HepG2 (cell line): ENCODE data around the gene KANSL3. TPM values are rescaled to one million over a fixed set of nuclear protein-coding genes. Genes with fewer than 3 reads are reported as not detected.

ENCODE experiments used
- ARNTL ChIP-seq: sonication (generic); formaldehyde crosslinking; IDR thresholded peaks from 2 replicates; pipeline ENCODE4 v1.4.0; 2020; ENCODE audit warnings: mild to moderate bottlenecking, missing genetic modification reagents
- BCL6 ChIP-seq: IDR thresholded peaks from 2 replicates; pipeline ENCODE4 v1.6.1; 2016; ENCODE audit warnings: missing genetic modification reagents, missing compliant biosample characterization
- CHD2 ChIP-seq: IDR thresholded peaks from 2 replicates; pipeline ENCODE4 v1.6.1; 2011; ENCODE audit warnings: low read depth, low read length, improper control_type of control experiment
- EED ChIP-seq: sonication (generic); formaldehyde crosslinking; IDR thresholded peaks from 2 replicates; pipeline ENCODE4 v1.5.0; 2020; ENCODE audit warnings: mild to moderate bottlenecking, missing genetic modification reagents
- EHMT2 ChIP-seq: fragments of 200-600 bp; sonication (generic); IDR thresholded peaks from 2 replicates; pipeline ENCODE4 v1.7.0; 2017; ENCODE audit warnings: antibody characterized with exemption, low read depth, low read length, borderline replicate concordance
- HES4 ChIP-seq: sonication (generic); formaldehyde crosslinking; IDR thresholded peaks from 2 replicates; pipeline ENCODE4 v1.9.0; 2021; ENCODE audit warnings: mild to moderate bottlenecking, missing genetic modification reagents, borderline replicate concordance
- MED8 ChIP-seq: sonication (generic); formaldehyde crosslinking; IDR thresholded peaks from 2 replicates; pipeline ENCODE4 v1.8.1; 2023; ENCODE audit warnings: mild to moderate bottlenecking, missing genetic modification reagents; ENCODE audit not compliant: insufficient replicate concordance
- RBM22 ChIP-seq: fragments of 200-400 bp; formaldehyde crosslinking; optimal IDR thresholded peaks from 2 replicates; pipeline ENCODE3; 2017; ENCODE audit warnings: mild to moderate bottlenecking, low read length, moderate library complexity
- SOX13 ChIP-seq, 3 experiments: fragments of 450-650 bp in 1 of 3; sonication (generic) in 1 of 3; formaldehyde crosslinking in 1 of 3; IDR thresholded peaks in 2 of 3; conservative IDR thresholded peaks in 1 of 3; 2 replicates each; pipeline versions ENCODE4 v1.5.0 to v1.6.1; 2016 to 2020; ENCODE audit warnings: antibody characterized with exemption in 1 of 3, mild to moderate bottlenecking in 1 of 3, missing compliant biosample characterization in 1 of 3, missing genetic modification reagents in 1 of 3, moderate library complexity in 1 of 3
- SP5 ChIP-seq: IDR thresholded peaks from 2 replicates; pipeline ENCODE4 v1.6.1; 2016; ENCODE audit warnings: low read depth, borderline replicate concordance
- ZNF205 ChIP-seq: IDR thresholded peaks from 2 replicates; pipeline ENCODE4 v1.6.1; 2018; ENCODE audit warnings: missing biosample characterization, missing genetic modification reagents
- ZNF264 ChIP-seq: sonication (generic); formaldehyde crosslinking; IDR thresholded peaks from 2 replicates; pipeline ENCODE4 v1.4.0; 2020; ENCODE audit warnings: missing genetic modification reagents
- ZNF333 ChIP-seq: sonication (generic); formaldehyde crosslinking; IDR thresholded peaks from 2 replicates; pipeline ENCODE4 v1.4.0; 2020; ENCODE audit warnings: mild to moderate bottlenecking, missing genetic modification reagents, borderline replicate concordance
- ZNF343 ChIP-seq: sonication (generic); formaldehyde crosslinking; IDR thresholded peaks from 2 replicates; pipeline ENCODE4 v1.4.0; 2020; ENCODE audit warnings: mild to moderate bottlenecking, missing genetic modification reagents
- ZNF382 ChIP-seq: sonication (generic); formaldehyde crosslinking; IDR thresholded peaks from 2 replicates; pipeline ENCODE4 v1.5.0; 2020; ENCODE audit warnings: missing genetic modification reagents, mild to moderate bottlenecking, borderline replicate concordance
- ZNF619 ChIP-seq: sonication (generic); formaldehyde crosslinking; IDR thresholded peaks from 2 replicates; pipeline ENCODE4 v1.4.0; 2020; ENCODE audit warnings: mild to moderate bottlenecking, missing genetic modification reagents
- ZNF746 ChIP-seq: sonication (generic); formaldehyde crosslinking; IDR thresholded peaks from 2 replicates; pipeline ENCODE4 v1.8.0; 2022; ENCODE audit warnings: mild to moderate bottlenecking, missing genetic modification reagents
- ZNF878 ChIP-seq: sonication (generic); formaldehyde crosslinking; IDR thresholded peaks from 2 replicates; pipeline ENCODE4 v1.8.1; 2023; ENCODE audit warnings: mild to moderate bottlenecking, missing genetic modification reagents, moderate library complexity
- ZSCAN21 ChIP-seq: sonication (generic); formaldehyde crosslinking; IDR thresholded peaks from 2 replicates; pipeline ENCODE4 v1.8.0; 2022; ENCODE audit warnings: mild to moderate bottlenecking, missing genetic modification reagents, moderate library complexity, borderline replicate concordance
- polyA plus RNA-seq, 8 experiments: library from polyadenylated mRNA; depleted of rRNA in 3 of 8; stranded (reverse) in 7 of 8; unstranded in 1 of 8; fragments of >200 nt; fragmentation: Illumina TruSeq in 4 of 8; extraction: Trizol in 4 of 8; gene quantifications; 2 replicates each; pipeline versions ENCODE4 v1.2.1 to v1.2.3, GENCODE V29; 2011 to 2016; ENCODE audit warnings: low read depth in 4 of 8, missing spikeins in 1 of 8, mixed read lengths in 1 of 8; ENCODE audit not compliant: insufficient read depth in 1 of 8
- total RNA-seq, 5 experiments: library from RNA; depleted of rRNA; stranded (reverse); fragments of >200 nt; fragmentation: Illumina TruSeq; extraction: Trizol; gene quantifications; 2 replicates each; pipeline ENCODE4 v1.2.3, GENCODE V29; 2016; ENCODE audit warnings: low read depth in 1 of 5
- TF ChIP-seq, protein P1 (sequence below): sonication (generic); formaldehyde crosslinking; IDR thresholded peaks from 2 replicates; pipeline ENCODE4 v1.4.0; 2020; ENCODE audit warnings: missing genetic modification reagents
- TF ChIP-seq, protein P2 (sequence below): sonication (generic); formaldehyde crosslinking; conservative IDR thresholded peaks from 2 replicates; pipeline ENCODE4 v1.4.0; 2020; ENCODE audit warnings: missing genetic modification reagents

Gene KANSL3
- total and polyA plus RNA-seq, 2 of the 13 experiments (the other 11 are each of a cell fraction or from before 2014, with no cell fraction given) = 20.8 to 37.3 TPM

GRCh38 chr2:96556441-96557330 is 81.4 kb downstream of the KANSL3 start (continued):
- TF ChIP-seq SOX13 (IDR thresholded peaks at IDR 0.05) (no peak; the same call in 1 of the 2 replicates), SOX13 (CRISPR knock-in tag; conservative IDR thresholded peaks at IDR 0.05 in 1 of 2, IDR thresholded peaks at IDR 0.05 in 1 of 2) (peak in 1 of 2 experiments; percentile 71; a peak in 2 of 4 replicates), ZNF619 (CRISPR knock-in tag) (peak; percentile 74; the same call in 1 of the 2 replicates), ZNF343 (CRISPR knock-in tag) (0 out of 2 replicates have a peak, but pooled peaks have one; percentile 13), ZNF205 (CRISPR knock-in tag) (peak; percentile 44; the same call in 1 of the 2 replicates), EED (CRISPR knock-in tag) (no peak), BCL6 (peak; percentile 81), ZNF878 (CRISPR knock-in tag) (peak; percentile 86; the same call in 1 of the 2 replicates), ZNF746 (CRISPR knock-in tag) (peak; percentile 73; the same call in 1 of the 2 replicates), CHD2 (peak; percentile 66; the same call in 1 of the 2 replicates), HES4 (CRISPR knock-in tag) (no peak), ZSCAN21 (CRISPR knock-in tag) (peak; percentile 22; the same call in 1 of the 2 replicates), MED8 (CRISPR knock-in tag) (no peak), SP5 (CRISPR knock-in tag) (peak; percentile 65), RBM22 (peak; percentile 50), EHMT2 (peak; percentile 54; the same call in 1 of the 2 replicates), ZNF264 (CRISPR knock-in tag) (peak; percentile 82; the same call in 1 of the 2 replicates), ZNF382 (CRISPR knock-in tag) (no peak), ARNTL (CRISPR knock-in tag) (0 out of 2 replicates have a peak, but pooled peaks have one; percentile 64), ZNF333 (0 out of 2 replicates have a peak, but pooled peaks have one; percentile 79)
- TF ChIP-seq, protein P1, sequence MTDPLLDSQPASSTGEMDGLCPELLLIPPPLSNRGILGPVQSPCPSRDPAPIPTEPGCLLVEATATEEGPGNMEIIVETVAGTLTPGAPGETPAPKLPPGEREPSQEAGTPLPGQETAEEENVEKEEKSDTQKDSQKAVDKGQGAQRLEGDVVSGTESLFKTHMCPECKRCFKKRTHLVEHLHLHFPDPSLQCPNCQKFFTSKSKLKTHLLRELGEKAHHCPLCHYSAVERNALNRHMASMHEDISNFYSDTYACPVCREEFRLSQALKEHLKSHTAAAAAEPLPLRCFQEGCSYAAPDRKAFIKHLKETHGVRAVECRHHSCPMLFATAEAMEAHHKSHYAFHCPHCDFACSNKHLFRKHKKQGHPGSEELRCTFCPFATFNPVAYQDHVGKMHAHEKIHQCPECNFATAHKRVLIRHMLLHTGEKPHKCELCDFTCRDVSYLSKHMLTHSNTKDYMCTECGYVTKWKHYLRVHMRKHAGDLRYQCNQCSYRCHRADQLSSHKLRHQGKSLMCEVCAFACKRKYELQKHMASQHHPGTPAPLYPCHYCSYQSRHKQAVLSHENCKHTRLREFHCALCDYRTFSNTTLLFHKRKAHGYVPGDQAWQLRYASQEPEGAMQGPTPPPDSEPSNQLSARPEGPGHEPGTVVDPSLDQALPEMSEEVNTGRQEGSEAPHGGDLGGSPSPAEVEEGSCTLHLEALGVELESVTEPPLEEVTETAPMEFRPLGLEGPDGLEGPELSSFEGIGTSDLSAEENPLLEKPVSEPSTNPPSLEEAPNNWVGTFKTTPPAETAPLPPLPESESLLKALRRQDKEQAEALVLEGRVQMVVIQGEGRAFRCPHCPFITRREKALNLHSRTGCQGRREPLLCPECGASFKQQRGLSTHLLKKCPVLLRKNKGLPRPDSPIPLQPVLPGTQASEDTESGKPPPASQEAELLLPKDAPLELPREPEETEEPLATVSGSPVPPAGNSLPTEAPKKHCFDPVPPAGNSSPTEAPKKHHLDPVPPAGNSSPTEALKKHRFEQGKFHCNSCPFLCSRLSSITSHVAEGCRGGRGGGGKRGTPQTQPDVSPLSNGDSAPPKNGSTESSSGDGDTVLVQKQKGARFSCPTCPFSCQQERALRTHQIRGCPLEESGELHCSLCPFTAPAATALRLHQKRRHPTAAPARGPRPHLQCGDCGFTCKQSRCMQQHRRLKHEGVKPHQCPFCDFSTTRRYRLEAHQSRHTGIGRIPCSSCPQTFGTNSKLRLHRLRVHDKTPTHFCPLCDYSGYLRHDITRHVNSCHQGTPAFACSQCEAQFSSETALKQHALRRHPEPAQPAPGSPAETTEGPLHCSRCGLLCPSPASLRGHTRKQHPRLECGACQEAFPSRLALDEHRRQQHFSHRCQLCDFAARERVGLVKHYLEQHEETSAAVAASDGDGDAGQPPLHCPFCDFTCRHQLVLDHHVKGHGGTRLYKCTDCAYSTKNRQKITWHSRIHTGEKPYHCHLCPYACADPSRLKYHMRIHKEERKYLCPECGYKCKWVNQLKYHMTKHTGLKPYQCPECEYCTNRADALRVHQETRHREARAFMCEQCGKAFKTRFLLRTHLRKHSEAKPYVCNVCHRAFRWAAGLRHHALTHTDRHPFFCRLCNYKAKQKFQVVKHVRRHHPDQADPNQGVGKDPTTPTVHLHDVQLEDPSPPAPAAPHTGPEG (CRISPR knock-in tag) = peak; percentile 78; the same call in 1 of the 2 replicates
- TF ChIP-seq, protein P2, sequence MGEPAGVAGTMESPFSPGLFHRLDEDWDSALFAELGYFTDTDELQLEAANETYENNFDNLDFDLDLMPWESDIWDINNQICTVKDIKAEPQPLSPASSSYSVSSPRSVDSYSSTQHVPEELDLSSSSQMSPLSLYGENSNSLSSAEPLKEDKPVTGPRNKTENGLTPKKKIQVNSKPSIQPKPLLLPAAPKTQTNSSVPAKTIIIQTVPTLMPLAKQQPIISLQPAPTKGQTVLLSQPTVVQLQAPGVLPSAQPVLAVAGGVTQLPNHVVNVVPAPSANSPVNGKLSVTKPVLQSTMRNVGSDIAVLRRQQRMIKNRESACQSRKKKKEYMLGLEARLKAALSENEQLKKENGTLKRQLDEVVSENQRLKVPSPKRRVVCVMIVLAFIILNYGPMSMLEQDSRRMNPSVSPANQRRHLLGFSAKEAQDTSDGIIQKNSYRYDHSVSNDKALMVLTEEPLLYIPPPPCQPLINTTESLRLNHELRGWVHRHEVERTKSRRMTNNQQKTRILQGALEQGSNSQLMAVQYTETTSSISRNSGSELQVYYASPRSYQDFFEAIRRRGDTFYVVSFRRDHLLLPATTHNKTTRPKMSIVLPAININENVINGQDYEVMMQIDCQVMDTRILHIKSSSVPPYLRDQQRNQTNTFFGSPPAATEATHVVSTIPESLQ (CRISPR knock-in tag) = no peak
